Astrocyte of the cerebellum (primary cell): ENCODE data around the gene CCR5AS.

Experiments used
- DNase-seq: peaks from one replicate; pipeline ENCODE4 v3.0.0-alpha.2; 2011; ENCODE audit warnings: low read depth
- H3K4me3 ChIP-seq: 2 replicates; pipeline ENCODE4 v1.5.1; 2011; ENCODE audit warnings: mild to moderate bottlenecking, low read depth, low read length, moderate library complexity
- in situ Hi-C: cut with HindIII; loops from 2 replicates; pipeline ENCODE4 v1.10.0; 2017; ENCODE audit warnings: low sequenced_read_pairs
- TF ChIP-seq, protein P1 (sequence below): IDR thresholded peaks from 2 replicates; pipeline ENCODE4 v1.5.1; 2012; ENCODE audit warnings: low read length, low read depth, moderate library complexity, mild to moderate bottlenecking; ENCODE audit errors: missing control alignments

The CCR5AS gene

DNA sequence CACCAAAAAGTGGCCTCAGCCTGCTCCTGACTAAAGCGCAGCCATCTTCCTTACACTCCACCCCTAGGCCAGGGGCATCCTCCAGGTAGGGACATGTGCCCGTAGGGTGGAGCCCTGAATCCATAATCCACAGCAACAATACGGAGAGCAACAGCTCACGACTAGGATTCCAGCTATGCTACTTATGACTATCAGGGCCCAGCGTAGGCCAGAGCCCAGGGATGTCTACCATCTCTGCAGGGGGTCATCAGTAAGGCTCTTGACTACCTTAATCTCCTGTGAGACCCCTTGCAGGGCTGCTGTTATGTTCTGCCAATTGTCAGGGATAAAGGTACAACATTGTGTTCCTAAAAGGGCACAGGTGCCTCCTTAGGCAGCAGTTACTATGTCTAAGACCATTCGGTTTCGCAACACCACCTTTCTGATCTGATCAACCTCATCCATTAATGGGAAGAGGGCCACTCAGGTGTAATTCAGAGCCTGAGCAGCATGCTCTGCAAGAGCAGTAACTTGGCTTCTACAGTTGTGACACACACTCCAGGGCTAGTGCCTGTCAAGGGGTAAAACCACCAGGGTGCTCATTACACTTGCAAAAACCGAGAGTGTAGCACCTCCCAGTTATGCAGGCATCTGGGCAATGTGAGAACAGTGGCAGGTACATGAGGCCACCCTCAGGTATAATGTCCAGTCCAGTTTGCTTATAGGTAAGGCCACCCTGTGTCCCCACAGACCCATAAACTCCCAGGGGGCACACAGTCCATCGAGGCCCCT is 11.2 kb upstream of the CCR5AS start:
- in situ Hi-C loops: no loop called here
- H3K4me3 ChIP-seq: no peak overlapping the region
- no peak for DNase-seq
- TF ChIP-seq, protein P1, sequence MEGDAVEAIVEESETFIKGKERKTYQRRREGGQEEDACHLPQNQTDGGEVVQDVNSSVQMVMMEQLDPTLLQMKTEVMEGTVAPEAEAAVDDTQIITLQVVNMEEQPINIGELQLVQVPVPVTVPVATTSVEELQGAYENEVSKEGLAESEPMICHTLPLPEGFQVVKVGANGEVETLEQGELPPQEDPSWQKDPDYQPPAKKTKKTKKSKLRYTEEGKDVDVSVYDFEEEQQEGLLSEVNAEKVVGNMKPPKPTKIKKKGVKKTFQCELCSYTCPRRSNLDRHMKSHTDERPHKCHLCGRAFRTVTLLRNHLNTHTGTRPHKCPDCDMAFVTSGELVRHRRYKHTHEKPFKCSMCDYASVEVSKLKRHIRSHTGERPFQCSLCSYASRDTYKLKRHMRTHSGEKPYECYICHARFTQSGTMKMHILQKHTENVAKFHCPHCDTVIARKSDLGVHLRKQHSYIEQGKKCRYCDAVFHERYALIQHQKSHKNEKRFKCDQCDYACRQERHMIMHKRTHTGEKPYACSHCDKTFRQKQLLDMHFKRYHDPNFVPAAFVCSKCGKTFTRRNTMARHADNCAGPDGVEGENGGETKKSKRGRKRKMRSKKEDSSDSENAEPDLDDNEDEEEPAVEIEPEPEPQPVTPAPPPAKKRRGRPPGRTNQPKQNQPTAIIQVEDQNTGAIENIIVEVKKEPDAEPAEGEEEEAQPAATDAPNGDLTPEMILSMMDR: no peak

DNA sequence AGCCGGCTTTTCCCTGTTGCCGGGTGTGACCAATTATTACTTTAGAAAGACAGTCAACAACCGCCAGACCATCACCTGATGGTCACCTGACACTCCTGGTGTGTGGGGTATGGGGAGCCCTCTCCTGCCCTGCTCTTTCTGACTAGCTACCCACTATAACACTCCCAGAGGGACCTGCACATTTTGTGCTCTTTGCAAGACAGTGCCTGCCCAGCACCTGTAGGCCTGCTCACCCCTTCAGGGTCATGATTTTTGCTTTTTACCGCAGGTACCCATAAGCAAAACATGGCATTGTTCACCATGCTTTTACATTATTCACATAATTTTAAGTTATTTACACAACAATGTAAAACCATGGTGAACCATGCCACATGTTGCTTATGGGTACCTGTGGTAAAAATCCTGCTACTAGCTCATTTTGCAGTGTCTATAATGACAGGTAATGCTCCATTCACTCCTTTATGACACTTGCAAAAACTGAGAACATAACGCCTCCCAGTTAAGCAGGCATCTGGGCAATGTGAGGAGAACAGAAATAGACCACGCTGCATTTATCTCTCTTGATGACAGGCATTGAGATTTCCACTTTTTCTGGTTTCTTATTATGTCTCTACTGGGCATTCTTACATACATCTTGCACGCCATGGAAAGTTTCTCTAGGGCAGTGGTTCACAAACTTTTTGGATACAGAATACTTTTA is 10.1 kb upstream of the CCR5AS start:
- no peak overlapping the region for H3K4me3 ChIP-seq
- DNase-seq: no peak
- TF ChIP-seq, protein P1: no peak
- in situ Hi-C loops: no loop called here

DNA sequence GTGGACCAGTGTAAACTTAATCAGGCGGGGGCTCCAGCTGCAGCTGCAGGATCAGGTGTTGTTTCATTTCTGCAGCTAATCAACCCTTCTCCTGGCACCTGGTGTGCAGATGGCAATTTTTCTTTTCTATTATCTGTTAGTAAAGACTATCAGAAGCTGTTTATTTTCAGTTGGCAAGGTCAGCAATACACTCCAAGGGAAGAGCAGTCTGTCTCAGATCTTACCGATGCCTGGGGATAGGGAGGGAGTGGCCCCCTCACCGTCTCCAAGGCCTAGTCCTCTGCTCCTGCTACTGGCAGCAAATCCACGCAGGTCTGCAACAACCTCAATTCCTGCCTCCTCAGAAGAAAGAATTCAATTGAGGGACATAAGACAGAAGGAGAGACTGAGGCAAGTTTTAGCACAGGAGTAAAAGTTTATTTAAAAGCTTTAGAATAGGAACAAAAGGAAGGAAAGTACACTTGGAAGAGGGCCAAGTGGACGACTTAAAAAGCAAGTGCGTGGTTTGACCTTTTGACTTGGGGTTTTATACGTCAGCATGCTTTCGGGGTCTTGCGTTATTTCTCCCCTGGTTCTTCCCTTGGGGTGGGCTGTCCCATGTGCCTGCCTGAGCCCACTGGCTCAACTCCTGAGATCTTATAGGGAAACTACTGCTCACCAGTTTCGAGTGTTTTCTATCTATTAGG is 9.4 kb upstream of the CCR5AS start:
- DNase-seq: no peak
- no peak overlapping the region for H3K4me3 ChIP-seq
- in situ Hi-C loops: no loop called here
- TF ChIP-seq, protein P1: no peak

DNA sequence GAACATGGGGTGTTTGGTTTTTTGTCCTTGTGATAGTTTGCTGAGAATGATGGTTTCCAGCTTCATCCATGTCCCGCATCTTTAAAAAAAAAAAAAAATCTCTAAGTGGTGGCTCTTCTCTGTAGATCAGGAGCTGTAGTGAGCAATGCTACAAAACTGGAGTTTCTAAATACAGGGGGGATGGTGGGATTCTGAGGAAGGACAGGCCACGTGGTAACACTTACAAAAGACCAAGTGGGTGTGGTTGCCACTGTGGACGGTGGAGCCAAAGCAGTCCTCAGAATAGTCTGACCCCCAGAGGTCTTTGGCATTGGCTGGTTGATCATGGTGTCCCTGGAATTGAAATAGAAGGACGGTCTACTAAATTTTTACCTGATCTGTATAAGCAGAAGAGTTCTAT is 7.9 kb upstream of the CCR5AS start:
- DNase-seq: no peak
- H3K4me3 ChIP-seq: no peak overlapping the region
- in situ Hi-C loops: no loop called here
- TF ChIP-seq, protein P1: no peak

DNA sequence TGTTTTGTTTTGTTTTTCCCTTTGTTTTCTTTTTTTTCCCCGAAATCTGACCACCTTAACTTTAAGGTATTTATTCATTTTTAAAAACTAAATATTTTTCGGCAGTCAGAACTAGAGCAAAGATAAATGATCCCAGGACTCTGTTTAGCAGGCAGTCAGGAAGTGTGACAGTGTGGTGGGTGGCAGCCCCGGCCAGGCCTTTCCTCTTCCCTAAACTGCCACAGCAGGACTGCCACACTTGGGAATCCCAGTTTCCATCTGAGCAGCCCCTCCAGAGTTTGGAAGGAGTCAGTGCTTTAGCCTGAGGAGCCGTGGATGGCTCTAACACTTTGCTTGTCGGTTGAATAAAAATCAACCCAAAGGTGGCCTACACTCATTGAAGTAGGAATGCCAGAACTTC is 7.1 kb upstream of the CCR5AS start:
- TF ChIP-seq, protein P1: no peak
- DNase-seq: no peak
- no peak overlapping the region for H3K4me3 ChIP-seq
- in situ Hi-C loops: no loop called here

DNA sequence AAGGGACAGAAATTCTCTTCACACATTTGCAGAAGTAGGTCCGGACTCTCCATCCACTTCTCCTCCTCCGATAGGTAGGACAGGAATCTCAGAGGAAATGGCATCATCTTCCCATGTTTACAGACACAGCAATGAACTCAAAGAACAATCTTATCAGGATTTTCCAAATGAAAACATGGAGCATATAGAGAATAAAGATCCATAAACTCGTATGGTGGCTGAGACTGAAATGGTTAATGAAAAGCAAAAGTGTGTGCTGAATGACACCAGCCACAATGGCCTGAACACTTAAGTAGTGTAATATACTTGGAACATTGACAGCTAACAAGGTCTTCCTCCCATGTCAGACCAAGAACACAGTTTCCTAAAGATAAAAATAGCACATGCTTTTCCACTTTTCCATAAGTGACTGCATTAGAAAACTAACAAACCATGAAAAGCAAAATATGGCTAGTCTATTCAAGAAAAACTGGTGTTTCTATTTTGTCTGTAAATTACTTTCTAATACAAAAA is 6.0 kb upstream of the CCR5AS start:
- H3K4me3 ChIP-seq: no peak overlapping the region
- in situ Hi-C loops: no loop called here
- TF ChIP-seq, protein P1: no peak
- no peak for DNase-seq
